ENCODE measurements around the gene ASB17. TPM values are rescaled to one million over a fixed set of nuclear protein-coding genes. Genes with fewer than 3 reads are reported as not detected.

Gene ASB17
- total RNA-seq, 1 experiment from 2014 or later, result not detected

- Histone ChIP-seq H2AFZ (ENCODE audit: low read length) (no peak overlapping the region), H4K91ac (ENCODE audit: insufficient read length, low read depth, low read length) (no peak overlapping the region), H4K8ac (replicated peaks; ENCODE audit: insufficient read length, low read depth, low read length) (no peak overlapping the region), H3T11ph (ENCODE audit: low read length) (no peak overlapping the region), H3K14ac (ENCODE audit: insufficient read depth, low read length) (no peak overlapping the region), H2BK15ac (ENCODE audit: low read depth, low read length) (no peak overlapping the region), H4K5ac (ENCODE audit: insufficient read length, low read depth, low read length) (no peak overlapping the region), H2BK20ac (ENCODE audit: low read depth, low read length, poor library complexity, severe bottlenecking) (no peak overlapping the region), H3K56ac (ENCODE audit: insufficient read length, low read depth, low read length) (no peak overlapping the region), H3K9me3 (ENCODE audit: control insufficient read depth, low read depth, low read length) (no peaks in the 10 kb centered on the region), H3K4me2 (ENCODE audit: insufficient read depth, insufficient read length, low read length) (no peak overlapping the region), H3K79me1 (ENCODE audit: insufficient read depth, low read depth, low read length, poor library complexity, severe bottlenecking) (no peaks in the 10 kb centered on the region), H3K4ac (ENCODE audit: low read depth, low read length) (no peak overlapping the region), H2BK12ac (ENCODE audit: insufficient read length, low read depth, low read length) (no peak overlapping the region), H2BK120ac (ENCODE audit: low read depth, low read length, poor library complexity, severe bottlenecking) (no peak overlapping the region), H4K20me1 (ENCODE audit: control insufficient read depth, insufficient read depth, insufficient read length) (no peaks in the 10 kb centered on the region), H3K27ac (ENCODE audit: insufficient read length, low read depth, low read length) (no peak overlapping the region), H2AK5ac (ENCODE audit: insufficient read length, low read length) (no peak overlapping the region), H3K18ac (ENCODE audit: insufficient read length, low read depth, low read length) (no peak overlapping the region), H3K27me3 (ENCODE audit: insufficient read depth, low read length) (no peaks in the 10 kb centered on the region), H2BK5ac (ENCODE audit: insufficient read length, low read length) (no peak overlapping the region), H3K23ac (ENCODE audit: insufficient read length, low read depth, low read length) (no peak overlapping the region), H3K79me2 (ENCODE audit: insufficient read depth, low read length) (no peaks in the 10 kb centered on the region), H3K4me1 (ENCODE audit: insufficient read depth, low read length) (no peaks in the 10 kb centered on the region), H3K9ac (ENCODE audit: extremely low read depth, insufficient read length, low read length) (no peak overlapping the region), H3K23me2 (ENCODE audit: insufficient read length, low read depth, low read length, poor library complexity, severe bottlenecking) (no peaks in the 10 kb centered on the region)
- H3K27ac Mint-ChIP-seq, result no peak overlapping the region
- H3K36me3 Mint-ChIP-seq (ENCODE audit: insufficient read depth in 1 of 3, low read depth in 3 of 3), result peaks cover 0 to 8% (median 2%) of the 10 kb centered on the region in 3 experiments; a peak in 5 of 7 replicates
- no CpG with 5 or more reads among the region's 6 CpGs for WGBS (ENCODE audit: extremely low coverage, insufficient read length, low lambda C conversion rate)
- H3K9me3 Mint-ChIP-seq, result peaks cover 8 to 13% of the 10 kb centered on the region in 2 experiments
- DNase-seq, result no peak
- TF ChIP-seq, protein P1, sequence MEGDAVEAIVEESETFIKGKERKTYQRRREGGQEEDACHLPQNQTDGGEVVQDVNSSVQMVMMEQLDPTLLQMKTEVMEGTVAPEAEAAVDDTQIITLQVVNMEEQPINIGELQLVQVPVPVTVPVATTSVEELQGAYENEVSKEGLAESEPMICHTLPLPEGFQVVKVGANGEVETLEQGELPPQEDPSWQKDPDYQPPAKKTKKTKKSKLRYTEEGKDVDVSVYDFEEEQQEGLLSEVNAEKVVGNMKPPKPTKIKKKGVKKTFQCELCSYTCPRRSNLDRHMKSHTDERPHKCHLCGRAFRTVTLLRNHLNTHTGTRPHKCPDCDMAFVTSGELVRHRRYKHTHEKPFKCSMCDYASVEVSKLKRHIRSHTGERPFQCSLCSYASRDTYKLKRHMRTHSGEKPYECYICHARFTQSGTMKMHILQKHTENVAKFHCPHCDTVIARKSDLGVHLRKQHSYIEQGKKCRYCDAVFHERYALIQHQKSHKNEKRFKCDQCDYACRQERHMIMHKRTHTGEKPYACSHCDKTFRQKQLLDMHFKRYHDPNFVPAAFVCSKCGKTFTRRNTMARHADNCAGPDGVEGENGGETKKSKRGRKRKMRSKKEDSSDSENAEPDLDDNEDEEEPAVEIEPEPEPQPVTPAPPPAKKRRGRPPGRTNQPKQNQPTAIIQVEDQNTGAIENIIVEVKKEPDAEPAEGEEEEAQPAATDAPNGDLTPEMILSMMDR (conservative IDR thresholded peaks at IDR 0.05), result no peak
- H3K4me1 Mint-ChIP-seq, result peaks cover 4 to 5% of the 10 kb centered on the region in 2 experiments; a peak in 1 of 4 replicates
- H3K4me3 Mint-ChIP-seq, result no peak overlapping the region
- H3K27me3 Mint-ChIP-seq (ENCODE audit: low read depth), result no peaks in the 10 kb centered on the region
These were observed 49.0 kb upstream of the ASB17 start for GRCh38 chr1:75980972-75981897.

Measured in H9 (cell line).